HepG2 (cell line): ENCODE measurements around the gene CLIC1. TPM values are rescaled to one million over a fixed set of nuclear protein-coding genes. Genes with fewer than 3 reads are reported as not detected.
A peak's percentile ranks its signal among the peaks of the same experiment; 100 is the strongest.

Experiments used
- DMAP1 ChIP-seq: IDR thresholded peaks from 2 replicates; pipeline ENCODE4 v1.6.1; 2016
- ERF ChIP-seq: IDR thresholded peaks from 2 replicates; pipeline ENCODE4 v1.6.1; 2018; ENCODE audit warnings: missing biosample characterization, missing genetic modification reagents
- FOXK2 ChIP-seq: fragments of 450-650 bp; IDR thresholded peaks from 2 replicates; pipeline ENCODE4 v1.6.1; 2016
- FOXO1 ChIP-seq: sonication (generic); formaldehyde crosslinking; IDR thresholded peaks from 2 replicates; pipeline ENCODE4 v1.4.0; 2020; ENCODE audit warnings: missing genetic modification reagents
- HNRNPUL1 ChIP-seq: fragments of 200-400 bp; formaldehyde crosslinking; IDR thresholded peaks from 2 replicates; pipeline ENCODE4 v1.6.1; 2017; ENCODE audit warnings: low read depth, mild to moderate bottlenecking, low read length, moderate library complexity
- KDM4B ChIP-seq: sonication (generic); formaldehyde crosslinking; IDR thresholded peaks from 2 replicates; pipeline ENCODE4 v1.4.0; 2020; ENCODE audit warnings: missing genetic modification reagents
- MZF1 ChIP-seq: sonication (generic); formaldehyde crosslinking; IDR thresholded peaks from 2 replicates; pipeline ENCODE4 v1.8.1; 2023; ENCODE audit warnings: mild to moderate bottlenecking, missing genetic modification reagents, borderline replicate concordance
- PITX1 ChIP-seq: sonication (generic); formaldehyde crosslinking; IDR thresholded peaks from 2 replicates; pipeline ENCODE4 v1.5.1; 2020; ENCODE audit warnings: mild to moderate bottlenecking, missing genetic modification reagents
- POGK ChIP-seq: sonication (generic); formaldehyde crosslinking; conservative IDR thresholded peaks from 2 replicates; pipeline ENCODE4 v1.8.0; 2022; ENCODE audit warnings: mild to moderate bottlenecking, moderate library complexity, missing genetic modification reagents
- POLR2AphosphoS2 ChIP-seq: IDR thresholded peaks from 2 replicates; pipeline ENCODE4 v1.6.1; 2011; ENCODE audit warnings: low read depth, low read length, improper control_type of control experiment
- SNAI1 ChIP-seq: sonication (generic); formaldehyde crosslinking; IDR thresholded peaks from 2 replicates; pipeline ENCODE4 v1.5.0; 2020; ENCODE audit warnings: mild to moderate bottlenecking, missing genetic modification reagents, borderline replicate concordance
- SNRNP70 ChIP-seq: fragments of 200-400 bp; formaldehyde crosslinking; IDR thresholded peaks from 2 replicates; pipeline ENCODE4 v1.6.1; 2017; ENCODE audit warnings: mild to moderate bottlenecking, low read depth, low read length, moderate library complexity
- SP5 ChIP-seq: IDR thresholded peaks from 2 replicates; pipeline ENCODE4 v1.6.1; 2016; ENCODE audit warnings: low read depth, borderline replicate concordance
- STAT6 ChIP-seq: sonication (generic); formaldehyde crosslinking; IDR thresholded peaks from 2 replicates; pipeline ENCODE4 v1.4.0; 2020; ENCODE audit warnings: missing genetic modification reagents, mild to moderate bottlenecking, borderline replicate concordance
- TBP ChIP-seq: sonication (generic); formaldehyde crosslinking; IDR thresholded peaks from 2 replicates; pipeline ENCODE4 v1.5.0; 2020; ENCODE audit warnings: missing genetic modification reagents
- TMF1 ChIP-seq: sonication (generic); formaldehyde crosslinking; IDR thresholded peaks from 2 replicates; pipeline ENCODE4 v1.8.1; 2022; ENCODE audit warnings: low read depth, missing genetic modification reagents
- ZHX2 ChIP-seq, 2 experiments: sonication (generic) in 1 of 2; formaldehyde crosslinking in 1 of 2; IDR thresholded peaks; 2 replicates each; pipeline versions ENCODE4 v1.6.1 to v1.9.0; 2014 to 2022; ENCODE audit warnings: antibody characterized with exemption in 1 of 2, borderline replicate concordance in 1 of 2, inconsistent platforms in 1 of 2, low read depth in 1 of 2, missing genetic modification reagents in 1 of 2
- ZNF556 ChIP-seq: sonication (generic); formaldehyde crosslinking; IDR thresholded peaks from 2 replicates; pipeline ENCODE4 v1.4.0; 2020; ENCODE audit warnings: mild to moderate bottlenecking, missing genetic modification reagents, borderline replicate concordance
- ZSCAN20 ChIP-seq: sonication (generic); formaldehyde crosslinking; IDR thresholded peaks from 2 replicates; pipeline ENCODE4 v1.4.0; 2020; ENCODE audit warnings: missing genetic modification reagents, mild to moderate bottlenecking, borderline replicate concordance
- polyA plus RNA-seq, 8 experiments: library from polyadenylated mRNA; depleted of rRNA in 3 of 8; stranded (reverse) in 7 of 8; unstranded in 1 of 8; fragments of >200 nt; fragmentation: Illumina TruSeq in 4 of 8; extraction: Trizol in 4 of 8; gene quantifications; 2 replicates each; pipeline versions ENCODE4 v1.2.1 to v1.2.3, GENCODE V29; 2011 to 2016; ENCODE audit warnings: low read depth in 4 of 8, missing spikeins in 1 of 8, mixed read lengths in 1 of 8; ENCODE audit not compliant: insufficient read depth in 1 of 8
- total RNA-seq, 5 experiments: library from RNA; depleted of rRNA; stranded (reverse); fragments of >200 nt; fragmentation: Illumina TruSeq; extraction: Trizol; gene quantifications; 2 replicates each; pipeline ENCODE4 v1.2.3, GENCODE V29; 2016; ENCODE audit warnings: low read depth in 1 of 5

CLIC1 gene
- total and polyA plus RNA-seq, 2 of the 13 experiments (the other 11 are each of a cell fraction or from before 2014, with no cell fraction given) = 602 to 891 TPM

- TF ChIP-seq KDM4B (CRISPR knock-in tag) (peak; percentile 28; the same call in 1 of the 2 replicates), ZHX2 (IDR thresholded peaks at IDR 0.05; ENCODE audit: low read depth) (peak; percentile 85), ZHX2 (CRISPR knock-in tag; IDR thresholded peaks at IDR 0.05; ENCODE audit: borderline replicate concordance) (no peak), SNRNP70 (no peak), ERF (CRISPR knock-in tag) (peak; percentile 93), TBP (no peak), SP5 (CRISPR knock-in tag) (peak; percentile 96), POLR2AphosphoS2 (no peak), FOXO1 (CRISPR knock-in tag) (peak; percentile 56; the same call in 1 of the 2 replicates), ZNF556 (CRISPR knock-in tag) (peak; percentile 94), STAT6 (CRISPR knock-in tag) (no peak; the same call in 1 of the 2 replicates), ZSCAN20 (CRISPR knock-in tag) (peak; percentile 36; the same call in 1 of the 2 replicates), HNRNPUL1 (no peak), SNAI1 (CRISPR knock-in tag) (peak; percentile 54; the same call in 1 of the 2 replicates), FOXK2 (peak; percentile 85), DMAP1 (CRISPR knock-in tag) (peak; percentile 67), MZF1 (no peak), TMF1 (CRISPR knock-in tag) (peak; percentile 77), PITX1 (peak; percentile 54), POGK (CRISPR knock-in tag) (peak; percentile 91)
These were observed 33.3 kb downstream of the CLIC1 start, which contains the start of gene ABHD16A (continued) for GRCh38 chr6:31702819-31703716.
